GM18519 (cell line): ENCODE data around the gene UGT1A10.

Source experiments
- ATAC-seq: cut with Tn5 transposase; IDR thresholded peaks from one replicate; pipeline ENCODE4 v1.9.1; 2021; ENCODE audit warnings: mild to moderate bottlenecking, moderate library complexity; ENCODE audit not compliant: unreplicated experiment, low FRiP score

UGT1A10 gene

DNA sequence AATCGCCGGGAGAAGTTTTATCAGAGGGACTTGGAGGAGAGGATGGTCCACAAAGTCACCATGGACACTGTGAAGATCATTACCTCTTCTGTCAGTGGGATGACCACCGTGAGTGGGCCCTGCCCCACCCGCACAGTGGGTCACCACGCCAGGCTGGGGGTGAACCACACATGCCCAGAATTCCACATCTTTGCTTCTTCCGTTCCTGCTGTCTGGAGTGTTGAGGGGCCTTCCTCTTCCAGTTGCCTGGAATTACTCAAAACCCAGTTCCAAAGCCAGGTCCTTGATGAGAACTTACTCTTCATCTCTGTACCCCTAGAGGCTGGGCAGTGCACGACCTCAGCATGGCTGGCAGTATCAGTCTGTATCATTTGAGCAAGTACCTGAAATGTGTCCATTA is 164.0 kb downstream of the UGT1A10 start:
- ATAC-seq: no peak

DNA sequence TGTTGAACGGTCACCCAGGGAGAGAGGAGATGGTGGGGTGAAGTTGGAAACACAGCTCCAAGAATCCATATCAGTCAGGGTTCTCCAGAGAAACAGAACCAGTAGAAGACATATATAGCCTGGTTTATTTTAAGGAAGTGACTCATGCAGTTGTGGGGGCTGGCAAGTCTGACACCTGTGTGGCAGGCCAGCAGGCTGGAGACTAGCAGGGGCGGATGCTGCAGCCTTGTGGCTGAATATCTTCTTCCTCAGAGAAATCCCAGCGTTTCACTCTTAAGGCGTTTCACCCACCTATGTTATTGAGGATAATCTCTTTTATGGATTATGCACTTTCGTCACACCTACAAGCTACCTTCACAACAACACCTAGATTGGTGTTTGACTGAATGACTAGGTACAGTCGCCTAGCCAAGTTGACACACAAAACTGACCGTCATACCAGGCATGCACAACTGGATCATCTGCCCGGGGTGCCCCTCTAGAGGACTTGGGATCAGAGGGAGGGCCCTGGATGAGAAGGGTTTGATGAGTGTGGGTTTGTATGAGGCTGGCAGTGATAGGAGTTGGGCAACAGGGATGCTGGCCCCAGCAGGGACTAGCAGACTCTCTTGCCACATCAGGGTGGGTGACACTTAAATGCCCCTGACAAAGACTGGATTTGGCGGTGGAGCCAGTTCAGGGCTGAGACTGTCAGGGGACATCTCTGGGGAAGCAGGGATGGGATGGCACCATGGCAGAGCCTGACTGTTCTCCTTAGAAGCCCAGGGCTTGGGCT is 165.3 kb downstream of the UGT1A10 start:
- no peak for ATAC-seq

DNA sequence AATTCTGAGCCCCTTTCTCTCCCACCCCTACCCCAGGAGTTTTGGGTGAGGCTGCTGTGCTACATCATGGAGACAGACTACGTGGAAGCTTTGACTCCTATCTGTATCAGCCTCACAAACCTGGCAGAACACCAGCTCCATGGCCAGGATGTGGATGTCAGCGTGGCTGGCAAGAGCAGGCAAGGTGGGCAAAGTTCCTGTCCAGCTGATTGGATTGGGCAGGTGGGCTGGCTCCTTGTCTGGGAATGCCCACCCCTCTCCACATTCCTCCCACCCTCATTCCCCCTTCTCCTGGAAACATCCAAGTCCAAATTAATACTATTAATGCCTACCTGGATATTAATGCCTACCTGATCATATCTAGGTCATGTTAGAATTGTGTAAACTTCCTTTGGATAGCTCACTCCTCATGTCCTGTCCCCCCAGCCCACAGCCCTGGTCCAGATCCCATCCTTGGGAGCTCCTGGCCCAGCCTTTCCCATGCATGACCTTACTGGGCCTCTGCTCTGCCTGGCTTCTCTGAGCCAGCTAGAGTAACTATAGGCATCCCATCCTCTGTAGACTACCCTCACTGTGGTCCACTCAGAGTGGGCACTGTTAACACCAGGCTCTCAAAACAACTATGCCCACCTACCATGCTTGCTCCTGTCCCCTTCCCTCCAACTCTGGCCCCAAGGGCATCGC is 166.0 kb downstream of the UGT1A10 start:
- no peak for ATAC-seq

GRCh38 chr2:233803292-233803911 is 167.2 kb downstream of the UGT1A10 start:
- no peak for ATAC-seq

GRCh38 chr2:233803994-233804393 is 167.7 kb downstream of the UGT1A10 start:
- ATAC-seq: no peak

DNA sequence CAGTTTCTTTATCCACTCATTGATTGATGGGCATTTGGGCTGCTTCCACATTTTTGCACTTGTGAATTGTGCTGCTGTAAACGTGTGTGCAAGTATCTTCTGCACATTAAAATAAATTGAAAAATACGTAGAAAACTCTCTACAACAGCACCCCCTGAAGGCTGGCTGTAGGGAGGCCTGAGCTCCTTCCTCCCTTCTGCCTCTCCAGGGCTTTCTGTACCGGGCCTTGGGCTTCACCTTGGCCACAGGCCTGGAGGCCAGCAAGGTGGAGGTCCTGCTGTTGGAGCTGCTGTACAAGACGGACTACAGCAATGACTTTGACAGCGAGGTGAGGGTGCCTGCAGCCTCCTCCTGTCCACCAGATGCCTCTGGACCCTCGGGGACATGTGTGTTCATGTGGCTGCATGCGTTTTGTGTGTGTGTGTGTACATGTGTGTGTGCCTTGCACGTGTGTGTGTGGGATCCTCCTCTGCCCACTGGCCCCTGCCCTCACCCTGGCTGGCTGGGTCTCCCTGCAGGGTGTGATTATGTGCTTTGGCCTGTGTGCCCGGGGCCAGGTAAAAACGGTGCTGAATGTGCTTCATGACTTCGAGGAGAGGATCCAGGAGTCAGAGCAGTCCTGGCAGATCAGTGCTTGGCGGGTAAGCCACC is 171.1 kb downstream of the UGT1A10 start:
- no peak for ATAC-seq

GRCh38 chr2:233807966-233808935 is 172.0 kb downstream of the UGT1A10 start:
- no peak for ATAC-seq

DNA sequence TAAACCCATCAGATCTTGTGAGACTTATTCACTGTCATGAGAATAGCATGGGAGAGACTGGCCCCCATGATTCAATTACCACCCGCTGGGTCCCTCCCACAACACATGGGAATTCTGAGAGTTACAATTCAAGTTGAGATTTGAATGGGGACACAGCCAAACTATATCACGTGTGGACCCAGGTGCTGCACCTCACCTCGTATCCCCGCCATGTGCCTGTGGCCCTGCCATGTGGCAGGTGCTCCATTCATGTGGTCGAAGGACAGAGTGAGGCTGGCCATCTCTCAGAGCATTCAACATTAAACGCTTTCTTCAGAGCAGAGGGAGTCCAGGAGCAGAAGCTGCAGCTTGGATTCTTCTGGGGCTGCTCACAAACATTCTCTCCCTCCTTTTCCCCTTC is 174.1 kb downstream of the UGT1A10 start:
- no peak for ATAC-seq

DNA sequence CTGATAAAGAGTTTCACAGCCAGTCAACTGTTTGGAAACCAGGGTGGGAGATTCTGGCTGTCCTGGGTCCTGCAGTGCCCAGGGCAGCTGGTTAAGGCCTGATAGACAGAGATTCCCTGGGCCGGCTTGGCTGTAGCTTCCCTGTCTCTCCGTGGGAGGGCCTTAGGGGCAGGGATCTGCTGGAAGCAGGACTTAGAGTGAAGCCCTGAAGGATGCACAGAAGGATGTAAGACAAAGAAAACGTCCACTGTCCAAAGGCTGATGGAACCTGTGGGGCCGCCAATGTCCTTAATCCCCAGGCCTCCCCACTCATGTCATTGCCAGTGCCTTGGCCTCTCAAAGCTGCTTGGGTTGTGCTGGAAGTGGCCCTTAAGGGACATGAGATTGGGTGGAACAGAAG is 174.8 kb downstream of the UGT1A10 start:
- no peak for ATAC-seq

DNA sequence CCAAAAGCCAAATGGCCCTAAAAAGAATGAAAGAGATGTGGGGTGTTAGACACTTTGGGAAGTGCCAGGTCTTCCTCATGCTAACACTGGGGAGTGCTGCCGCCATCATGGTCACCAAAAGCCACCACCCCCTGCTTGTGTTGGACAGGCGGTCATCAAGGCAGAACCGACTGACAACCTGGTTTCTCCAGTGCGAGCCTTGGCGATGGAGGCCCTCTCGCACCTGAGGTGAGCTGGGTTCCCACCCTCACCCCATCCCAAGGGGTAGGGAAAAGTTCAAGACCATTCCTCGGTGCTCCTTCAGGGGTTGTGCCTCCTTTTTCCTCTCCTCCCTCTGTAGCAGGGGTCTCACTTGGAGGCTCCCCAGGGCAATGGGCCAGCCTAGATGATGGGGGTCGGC is 175.5 kb downstream of the UGT1A10 start:
- no peak for ATAC-seq

DNA sequence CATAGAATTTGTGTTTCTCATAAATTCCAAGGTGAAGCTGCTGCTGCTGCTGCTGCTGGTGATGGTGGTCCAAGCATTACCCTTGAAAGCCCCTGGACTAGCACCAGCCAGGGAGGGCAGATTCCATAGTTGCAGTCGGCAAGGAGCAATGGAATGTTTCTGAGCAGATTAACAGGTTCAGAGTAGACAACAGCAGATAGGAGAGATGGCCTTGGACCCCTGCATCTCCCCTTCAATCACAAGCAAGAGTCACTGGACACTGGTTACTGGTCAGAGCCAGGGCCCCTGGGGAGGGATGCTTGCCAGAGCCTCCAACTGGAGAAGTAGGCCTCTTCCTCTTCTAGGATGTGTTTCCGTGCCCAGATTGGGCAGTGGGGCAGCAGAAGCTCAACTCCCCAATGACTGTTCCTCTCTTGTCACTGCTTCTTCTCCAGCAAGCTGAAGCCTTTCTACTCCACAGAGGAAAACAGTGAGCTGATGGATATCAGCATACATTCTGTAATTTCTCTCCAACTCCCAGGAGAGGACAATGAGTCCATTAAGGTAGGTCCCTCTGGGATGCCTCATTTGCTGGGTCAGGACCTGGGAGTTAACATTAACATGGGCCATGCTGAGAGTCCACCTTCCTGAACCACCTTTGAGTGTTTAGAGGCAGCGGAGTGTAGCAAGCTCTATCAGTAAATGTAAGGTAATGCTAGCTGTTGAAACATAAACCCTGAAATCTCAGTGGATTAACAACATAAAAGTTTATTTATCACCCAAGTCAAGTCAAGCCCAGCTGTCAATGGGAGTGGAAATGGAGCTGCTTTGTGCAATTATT is 177.2 kb downstream of the UGT1A10 start:
- no peak for ATAC-seq

DNA sequence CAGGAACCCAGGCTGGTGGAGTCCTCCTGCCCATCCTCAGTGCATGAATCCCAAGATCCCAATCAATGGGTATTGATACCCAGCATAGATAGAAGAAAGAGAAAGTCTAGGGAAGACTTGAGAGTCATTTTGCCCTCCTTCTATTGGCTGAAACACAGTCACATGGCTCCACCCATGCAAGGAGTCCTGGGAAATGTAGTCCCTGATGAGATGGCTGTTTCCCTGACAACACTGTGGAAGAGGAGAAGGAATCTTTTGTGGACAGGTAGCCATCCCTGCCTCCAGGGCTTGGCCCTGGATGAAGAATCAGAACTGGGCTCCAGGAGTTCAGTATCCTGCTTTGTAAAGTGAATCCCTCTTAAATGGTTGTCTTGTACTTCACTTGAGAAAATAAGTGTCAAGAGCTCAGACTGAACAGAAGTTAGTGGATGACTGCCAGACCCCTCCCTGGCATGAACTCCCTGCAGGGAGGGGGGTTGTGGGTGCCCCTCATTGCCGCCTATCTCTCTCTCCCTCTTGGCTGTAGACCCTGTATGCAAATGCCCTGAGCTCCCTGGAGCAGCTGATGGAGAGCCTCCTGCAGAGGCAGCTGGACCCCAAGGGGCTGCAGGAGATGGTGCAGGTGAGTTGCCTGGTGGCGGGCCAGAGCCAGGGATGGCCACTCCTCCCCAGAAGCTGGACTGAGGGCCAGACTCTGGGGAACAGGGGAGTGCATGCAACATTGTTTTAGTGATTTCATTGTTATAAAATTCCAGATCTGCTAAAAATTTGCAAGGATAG is 178.0 kb downstream of the UGT1A10 start:
- no peak for ATAC-seq

- ATAC-seq: no peak
Measured at GRCh38 chr2:233815861-233816260, 179.6 kb downstream of the UGT1A10 start.

DNA sequence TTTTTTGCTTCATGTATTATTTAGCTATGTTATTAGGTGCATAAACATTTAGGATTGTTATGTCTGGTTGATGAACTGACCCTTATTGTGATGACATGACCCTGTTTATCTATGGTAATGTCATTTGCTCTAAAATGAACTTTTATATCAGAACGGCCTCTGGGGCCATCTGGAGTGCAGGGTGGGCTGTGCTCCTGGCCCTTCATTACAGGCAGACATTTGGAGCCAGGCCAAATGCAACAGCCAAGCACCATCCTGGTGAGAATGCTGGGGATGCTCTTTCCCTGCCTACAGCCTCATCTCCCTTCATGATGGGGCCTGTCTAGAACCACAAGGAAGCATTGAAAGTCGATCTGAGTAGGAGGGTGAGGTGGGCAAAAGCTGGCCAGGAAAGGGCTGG is 180.1 kb downstream of the UGT1A10 start:
- no peak for ATAC-seq

- ATAC-seq: no peak
Measured at GRCh38 chr2:233816771-233817170, 180.5 kb downstream of the UGT1A10 start.

DNA sequence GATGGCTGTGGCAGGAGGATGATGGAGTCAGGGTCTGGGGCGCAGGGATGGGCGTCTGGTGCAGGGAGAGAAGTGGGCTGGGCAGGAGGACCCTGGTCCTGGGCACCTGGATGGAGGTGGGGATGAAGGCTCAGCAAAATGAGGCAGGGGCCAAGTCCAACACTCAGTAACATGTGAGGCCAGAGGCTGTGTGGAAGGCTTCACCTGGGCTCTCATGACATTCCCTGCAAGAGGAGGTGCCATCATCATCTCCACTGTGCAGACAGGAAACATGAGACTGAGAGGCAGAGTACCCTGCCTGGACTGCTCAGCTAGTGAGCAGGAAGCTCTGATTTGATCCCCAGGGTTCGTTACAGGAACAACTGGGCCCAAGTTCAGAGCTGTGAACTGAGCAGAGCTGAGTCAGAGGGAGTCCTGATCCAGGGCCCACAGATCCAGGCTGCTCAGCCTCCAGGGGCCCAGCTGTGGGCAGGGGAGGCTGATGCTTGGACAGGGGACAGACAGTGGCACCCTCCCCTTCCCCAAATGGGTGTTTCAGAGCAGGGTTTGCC is 181.2 kb downstream of the UGT1A10 start:
- ATAC-seq: no peak

GRCh38 chr2:233817995-233818638 is 181.9 kb downstream of the UGT1A10 start:
- ATAC-seq: no peak
